ENCODE data around the gene TCEA2.

DNA sequence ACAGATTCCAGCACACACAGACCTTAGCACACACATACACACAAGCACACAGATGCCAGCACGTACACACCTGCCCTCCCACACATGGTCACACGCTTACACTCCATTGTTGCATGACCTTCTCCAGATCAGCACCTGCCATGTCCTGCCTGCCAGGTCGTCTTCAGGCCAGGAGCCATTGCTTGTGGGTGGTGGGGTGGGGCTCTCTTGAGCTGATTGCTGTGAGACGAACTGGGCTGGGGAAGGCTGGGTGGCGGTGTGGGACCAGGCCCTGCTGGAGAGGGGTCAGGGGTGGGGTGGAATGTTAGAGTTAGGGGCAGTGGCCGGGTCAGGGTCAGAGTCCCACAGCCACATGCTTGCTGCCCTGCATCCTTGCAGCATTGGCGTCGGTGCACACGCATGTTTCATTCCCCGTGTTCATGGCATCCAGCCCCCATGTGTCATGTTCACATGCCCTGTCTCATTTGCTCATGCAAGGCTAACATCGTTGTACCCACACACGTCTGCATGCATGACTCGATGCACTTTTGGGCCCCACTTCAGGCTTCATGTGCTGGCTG is 50.9 kb downstream of the TCEA2 start:
- TF ChIP-seq, protein P1, sequence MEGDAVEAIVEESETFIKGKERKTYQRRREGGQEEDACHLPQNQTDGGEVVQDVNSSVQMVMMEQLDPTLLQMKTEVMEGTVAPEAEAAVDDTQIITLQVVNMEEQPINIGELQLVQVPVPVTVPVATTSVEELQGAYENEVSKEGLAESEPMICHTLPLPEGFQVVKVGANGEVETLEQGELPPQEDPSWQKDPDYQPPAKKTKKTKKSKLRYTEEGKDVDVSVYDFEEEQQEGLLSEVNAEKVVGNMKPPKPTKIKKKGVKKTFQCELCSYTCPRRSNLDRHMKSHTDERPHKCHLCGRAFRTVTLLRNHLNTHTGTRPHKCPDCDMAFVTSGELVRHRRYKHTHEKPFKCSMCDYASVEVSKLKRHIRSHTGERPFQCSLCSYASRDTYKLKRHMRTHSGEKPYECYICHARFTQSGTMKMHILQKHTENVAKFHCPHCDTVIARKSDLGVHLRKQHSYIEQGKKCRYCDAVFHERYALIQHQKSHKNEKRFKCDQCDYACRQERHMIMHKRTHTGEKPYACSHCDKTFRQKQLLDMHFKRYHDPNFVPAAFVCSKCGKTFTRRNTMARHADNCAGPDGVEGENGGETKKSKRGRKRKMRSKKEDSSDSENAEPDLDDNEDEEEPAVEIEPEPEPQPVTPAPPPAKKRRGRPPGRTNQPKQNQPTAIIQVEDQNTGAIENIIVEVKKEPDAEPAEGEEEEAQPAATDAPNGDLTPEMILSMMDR (conservative IDR thresholded peaks at IDR 0.05 in 1 of 2, IDR thresholded peaks at IDR 0.05 in 1 of 2; ENCODE audit: low read depth in 1 of 2, low read length in 2 of 2) = no peak
- TF ChIP-seq EZH2 (IDR thresholded peaks at IDR 0.05; ENCODE audit: low read length, missing control alignments) = no peak

Data from fibroblast of lung (primary cell).